Caco-2 (cell line): ENCODE data around the gene JKAMP. TPM values are rescaled to one million over a fixed set of nuclear protein-coding genes. Genes with fewer than 3 reads are reported as not detected.

Source experiments
- BruUV-seq: library from RNA; stranded (reverse); fragments of 400-500 nt; replicated peaks from 2 replicates; lab custom pipeline; 2021; lab: Mats Ljungman, UMichigan
- CTCF ChIA-PET: fragments of 300-600 bp; sonication (Branson Sonifier 250); formaldehyde crosslinking; loops from one replicate; lab custom pipeline; 2022; ENCODE audit warnings: antibody characterized with exemption; lab: Charles Lee
- POLR2A ChIA-PET: fragments of 300-600 bp; sonication (Branson Sonifier 250); formaldehyde crosslinking; loops from one replicate; lab custom pipeline; 2022; ENCODE audit warnings: antibody characterized with exemption; lab: Charles Lee
- DNase-seq, 2 experiments: peaks; one replicate each; pipeline versions ENCODE4 v3.0.0 to v3.0.0-alpha.2; 2020 to 2022
- H3K27me3 ChIP-seq: replicated peaks from 2 replicates; pipeline ENCODE4 v1.6.0; 2011; ENCODE audit warnings: low read length; ENCODE audit not compliant: control insufficient read depth, insufficient read depth
- H3K36me3 ChIP-seq: 2 replicates; pipeline ENCODE4 v1.5.1; 2011; ENCODE audit warnings: low read length; ENCODE audit not compliant: control insufficient read depth, insufficient read depth
- H3K4me1 ChIP-seq: fragments of 250-450 bp; sonication (Bioruptor Pico); 2 replicates; pipeline ENCODE4 v1.5.1; 2020; ENCODE audit warnings: mild to moderate bottlenecking
- H3K4me3 ChIP-seq: 2 replicates; pipeline ENCODE4 v1.5.1; 2011; ENCODE audit warnings: low read depth, mild to moderate bottlenecking, control low read depth, low read length
- H3K9me3 ChIP-seq: fragments of 250-450 bp; sonication (Bioruptor Pico); 2 replicates; pipeline ENCODE4 v1.5.1; 2020; ENCODE audit warnings: mild to moderate bottlenecking, moderate library complexity
- H3K27ac Mint-ChIP-seq: one replicate; pipeline ENCODE4 v1.8.0; 2022; ENCODE audit warnings: mixed read lengths; ENCODE audit not compliant: unreplicated experiment
- H3K27me3 Mint-ChIP-seq: one replicate; pipeline ENCODE4 v1.8.0; 2022; ENCODE audit warnings: mixed read lengths; ENCODE audit not compliant: insufficient read depth, unreplicated experiment
- H3K36me3 Mint-ChIP-seq: one replicate; pipeline ENCODE4 v1.8.0; 2022; ENCODE audit warnings: mild to moderate bottlenecking, mixed read lengths; ENCODE audit not compliant: insufficient read depth, unreplicated experiment
- H3K4me1 Mint-ChIP-seq: one replicate; pipeline ENCODE4 v1.8.0; 2022; ENCODE audit warnings: low read depth, mixed read lengths; ENCODE audit not compliant: unreplicated experiment
- H3K4me3 Mint-ChIP-seq: one replicate; pipeline ENCODE4 v1.8.0; 2022; ENCODE audit warnings: mild to moderate bottlenecking, moderate library complexity, mixed read lengths; ENCODE audit not compliant: unreplicated experiment
- H3K9me3 Mint-ChIP-seq: one replicate; pipeline ENCODE4 v1.8.0; 2022; ENCODE audit warnings: mixed read lengths; ENCODE audit not compliant: unreplicated experiment
- CTCF ChIP-seq, 2 experiments: fragments of 200-600 bp in 1 of 2; IDR thresholded peaks; 1 replicate in 1 of 2; 2 replicates in 1 of 2; pipeline versions ENCODE4 v1.5.1 to v1.8.0; 2011 to 2022; ENCODE audit warnings: antibody characterized with exemption in 1 of 2, control low read depth in 1 of 2, inconsistent platforms in 1 of 2, low read depth in 1 of 2, low read length in 1 of 2, mild to moderate bottlenecking in 1 of 2, moderate library complexity in 1 of 2; ENCODE audit not compliant: insufficient read depth in 1 of 2, severe bottlenecking in 1 of 2, unreplicated experiment in 1 of 2
- intact Hi-C: fragments of 100-400 bp; cut with micrococcal nuclease; formaldehyde crosslinking; loops from one replicate; pipeline ENCODE4 v1.10.0; 2022; ENCODE audit not compliant: unreplicated experiment
- total RNA-seq: library from RNA; stranded (reverse); gene quantifications from 2 replicates; pipeline ENCODE4 v1.2.3, GENCODE V29; 2022

JKAMP gene
- total RNA-seq, 1 experiment from 2014 or later, result 24.7 TPM

GRCh38 chr14:59507752-59508103, 23.4 kb downstream of the JKAMP start:
- Mint-ChIP-seq H3K9me3 (no peaks in the 10 kb centered on the region), H3K4me1 (peaks cover 12% of the 10 kb centered on the region), H3K36me3 (no peaks in the 10 kb centered on the region), H3K27me3 (no peaks in the 10 kb centered on the region), H3K4me3 (no peak overlapping the region), H3K27ac (no peak overlapping the region)
- BruUV-seq, result no TSS peak
- DNase-seq, result no peak
- H3K36me3 ChIP-seq, result no peaks in the 10 kb centered on the region
- H3K27me3 ChIP-seq, result no peaks in the 10 kb centered on the region
- TF ChIP-seq CTCF (IDR thresholded peaks at IDR 0.05; ENCODE audit: insufficient read depth in 1 of 2, low read depth in 1 of 2, low read length in 1 of 2, severe bottlenecking in 1 of 2, unreplicated experiment in 1 of 2), result no peak
- H3K9me3 ChIP-seq, result no peaks in the 10 kb centered on the region
- H3K4me1 ChIP-seq, result no peaks in the 10 kb centered on the region; the same call in 1 of the 2 replicates
- intact Hi-C loops, result loop anchor here (1.0 to 10.0 kb wide), 5 partner anchors 63 to 677 kb away; partner anchors contain the start of gene CCDC175
- POLR2A ChIA-PET, result interaction anchor here (0.8 kb wide), 1 partner anchor 741 kb away, joined by 6 read pairs; the partner anchor contains the start of gene PPM1A
- CTCF ChIA-PET, result interaction anchor here (0.5 to 2.1 kb wide), 14 partner anchors 14 to 422 kb away, joined by 3 to 33 read pairs (median 6); partner anchors contain the start of genes CCDC175, JKAMP and L3HYPDH
- no peak overlapping the region for H3K4me3 ChIP-seq

GRCh38 chr14:59509101-59509500, 24.8 kb downstream of the JKAMP start:
- H3K9me3 Mint-ChIP-seq, result no peaks in the 10 kb centered on the region

GRCh38 chr14:59510001-59510400, 25.7 kb downstream of the JKAMP start:
- no TSS peak for BruUV-seq
- no peak for DNase-seq

More at GRCh38 chr14:59509101-59509500, 24.8 kb downstream of the JKAMP start:
- Mint-ChIP-seq H3K4me1 (peaks cover 12% of the 10 kb centered on the region), H3K4me3 (no peak overlapping the region), H3K27ac (no peak overlapping the region), H3K27me3 (no peaks in the 10 kb centered on the region), H3K36me3 (no peaks in the 10 kb centered on the region)
- Histone ChIP-seq H3K36me3 (no peaks in the 10 kb centered on the region), H3K27me3 (no peaks in the 10 kb centered on the region), H3K4me1 (no peaks in the 10 kb centered on the region; the same call in 1 of the 2 replicates), H3K9me3 (no peaks in the 10 kb centered on the region), H3K4me3 (no peak overlapping the region)
- TF ChIP-seq CTCF (IDR thresholded peaks at IDR 0.05; ENCODE audit: insufficient read depth in 1 of 2, low read depth in 1 of 2, low read length in 1 of 2, severe bottlenecking in 1 of 2, unreplicated experiment in 1 of 2), result no peak
- no TSS peak for BruUV-seq
- intact Hi-C loops, result loop anchor here (10.0 kb wide), 1 partner anchor 676 kb away; no protein-coding TSS in a partner anchor
- POLR2A ChIA-PET, result no interaction called here
- CTCF ChIA-PET, result no interaction called here
- DNase-seq, result no peak

More at GRCh38 chr14:59510001-59510400, 25.7 kb downstream of the JKAMP start:
- Mint-ChIP-seq H3K27me3 (no peaks in the 10 kb centered on the region), H3K4me3 (no peak overlapping the region), H3K9me3 (no peaks in the 10 kb centered on the region), H3K36me3 (no peaks in the 10 kb centered on the region), H3K4me1 (peaks cover 12% of the 10 kb centered on the region), H3K27ac (no peak overlapping the region)
- Histone ChIP-seq H3K4me1 (no peaks in the 10 kb centered on the region; the same call in 1 of the 2 replicates), H3K36me3 (no peaks in the 10 kb centered on the region), H3K9me3 (no peaks in the 10 kb centered on the region), H3K4me3 (no peak overlapping the region), H3K27me3 (no peaks in the 10 kb centered on the region)
- no peak for TF ChIP-seq CTCF (IDR thresholded peaks at IDR 0.05; ENCODE audit: insufficient read depth in 1 of 2, low read depth in 1 of 2, low read length in 1 of 2, severe bottlenecking in 1 of 2, unreplicated experiment in 1 of 2)
- ChIA-PET CTCF (interaction anchor here (0.9 to 1.2 kb wide), 2 partner anchors 26 to 388 kb away, joined by 3 read pairs; partner anchors contain the start of genes JKAMP and L3HYPDH), POLR2A (no interaction called here)
- intact Hi-C loops, result no loop called here
